Sigmoid colon (tissue), 7 donors: Measurements from ENCODE around the gene DLAT. TPM values are rescaled to one million over a fixed set of nuclear protein-coding genes. Genes with fewer than 3 reads are reported as not detected.

Experiments
- DNase-seq: peaks from one replicate; pipeline ENCODE4 v3.0.0-alpha.2; 2019
- H3K27ac ChIP-seq, 4 donors: fragments of 200-600 bp; sonication (generic); one replicate each; pipeline ENCODE4 v1.5.1; 2016 to 2019; ENCODE audit warnings: mild to moderate bottlenecking in 1 of 4
- H3K27me3 ChIP-seq, 3 donors: fragments of 200-600 bp; sonication (generic); one replicate each; pipeline ENCODE4 v1.5.1; 2019; ENCODE audit warnings: mild to moderate bottlenecking in 1 of 3
- H3K36me3 ChIP-seq, 4 donors: fragments of 200-600 bp; sonication (generic); one replicate each; pipeline ENCODE4 v1.5.1; 2016 to 2019
- H3K4me1 ChIP-seq, 4 donors: fragments of 200-600 bp; sonication (generic); one replicate each; pipeline ENCODE4 v1.5.1; 2017 to 2019
- H3K4me3 ChIP-seq, 4 donors: fragments of 200-600 bp; sonication (generic); one replicate each; pipeline ENCODE4 v1.5.1; 2017 to 2019; ENCODE audit warnings: mild to moderate bottlenecking in 2 of 4, moderate library complexity in 1 of 4
- H3K9me3 ChIP-seq, 4 donors: fragments of 200-600 bp in 3 of 4; sonication (generic) in 3 of 4; one replicate each; pipeline versions ENCODE4 v1.5.1 to v1.6.1; 2013 to 2019
- CTCF ChIP-seq, 4 experiments: fragments of 450-650 bp in 3 of 4; fragments of 200-600 bp in 1 of 4; IDR thresholded peaks; one replicate each; pipeline ENCODE4 v1.5.1; 2016 to 2019; ENCODE audit warnings: antibody characterized with exemption in 4 of 4, mild to moderate bottlenecking in 3 of 4, moderate library complexity in 2 of 4
- EP300 ChIP-seq, 4 donors: sonication (generic); formaldehyde crosslinking; IDR thresholded peaks; one replicate each; pipeline ENCODE4 v1.6.1; 2017; ENCODE audit warnings: antibody characterized with exemption in 4 of 4
- POLR2A ChIP-seq, 2 donors: fragments of 450-650 bp; IDR thresholded peaks; one replicate each; pipeline ENCODE4 v1.6.1; 2016; ENCODE audit warnings: antibody characterized with exemption in 2 of 2, mild to moderate bottlenecking in 2 of 2, moderate library complexity in 2 of 2
- POLR2AphosphoS5 ChIP-seq, 4 donors: sonication (generic); formaldehyde crosslinking; IDR thresholded peaks; one replicate each; pipeline ENCODE4 v1.6.1; 2017; ENCODE audit warnings: antibody characterized with exemption in 4 of 4
- WGBS, 2 donors: extraction: QIAGEN DNeasy Blood & Tissue Kit; methylation state at CpG; one replicate each; pipeline ENCODE4 v1.1.7; 2013; 5-methylcytosine and 5-hydroxymethylcytosine counted together
- intact Hi-C: fragments of 100-400 bp; cut with DNase I; formaldehyde crosslinking; loops from one replicate; pipeline ENCODE4 v1.15.1; 2023
- polyA plus RNA-seq, 3 donors: library from polyadenylated mRNA; stranded (reverse); fragments of 200-250 nt; gene quantifications; one replicate each; pipeline ENCODE4 v1.2.3, GENCODE V29; 2013
- total RNA-seq, 4 donors: library from RNA; depleted of rRNA; stranded (reverse); fragments of >200 nt; gene quantifications; one replicate each; pipeline ENCODE4 v1.1.0, GENCODE V29; 2016
- donor health status: healthy with polysubstance abuse.
- donor health status: Bipolar disorder and iron deficiency.
- donor health status: healthy.

Gene DLAT
- total and polyA plus RNA-seq, 7 donors = 23.2 to 49.0 (median 27.3) TPM

GRCh38 chr11:112049777-112050176 is 24.6 kb downstream of the DLAT start:
- Histone ChIP-seq H3K36me3 (peaks cover 0 to 99% (median 54%) of the 10 kb centered on the region in 4 donors), H3K4me3 (no peak overlapping the region), H3K4me1 (no peaks in the 10 kb centered on the region), H3K9me3 (no peaks in the 10 kb centered on the region), H3K27ac (no peak overlapping the region), H3K27me3 (no peaks in the 10 kb centered on the region)
- TF ChIP-seq EP300 (IDR thresholded peaks at IDR 0.05) = no peak
- no peak for TF ChIP-seq POLR2AphosphoS5 (IDR thresholded peaks at IDR 0.05)
- no peak for TF ChIP-seq POLR2A (IDR thresholded peaks at IDR 0.05)
- TF ChIP-seq CTCF (IDR thresholded peaks at IDR 0.05) = no peak
- WGBS, 2 donors = 48 to 49% methylated on average over 2 of the region's 2 CpGs
- intact Hi-C loops = no loop called here
- no peak for DNase-seq

- Histone ChIP-seq H3K27ac (no peak overlapping the region), H3K4me3 (no peak overlapping the region), H3K27me3 (no peaks in the 10 kb centered on the region), H3K4me1 (no peaks in the 10 kb centered on the region), H3K9me3 (no peaks in the 10 kb centered on the region), H3K36me3 (peaks cover 0 to 94% (median 48%) of the 10 kb centered on the region in 4 donors)
- no peak for DNase-seq
- TF ChIP-seq EP300 (IDR thresholded peaks at IDR 0.05) (no peak), CTCF (IDR thresholded peaks at IDR 0.05) (no peak), POLR2A (IDR thresholded peaks at IDR 0.05) (no peak), POLR2AphosphoS5 (IDR thresholded peaks at IDR 0.05) (no peak)
- WGBS, 2 donors = 62 to 84% methylated on average over 3 of the region's 3 CpGs
- intact Hi-C loops = no loop called here
Measured at GRCh38 chr11:112050721-112051120, 25.5 kb downstream of the DLAT start.

DNA sequence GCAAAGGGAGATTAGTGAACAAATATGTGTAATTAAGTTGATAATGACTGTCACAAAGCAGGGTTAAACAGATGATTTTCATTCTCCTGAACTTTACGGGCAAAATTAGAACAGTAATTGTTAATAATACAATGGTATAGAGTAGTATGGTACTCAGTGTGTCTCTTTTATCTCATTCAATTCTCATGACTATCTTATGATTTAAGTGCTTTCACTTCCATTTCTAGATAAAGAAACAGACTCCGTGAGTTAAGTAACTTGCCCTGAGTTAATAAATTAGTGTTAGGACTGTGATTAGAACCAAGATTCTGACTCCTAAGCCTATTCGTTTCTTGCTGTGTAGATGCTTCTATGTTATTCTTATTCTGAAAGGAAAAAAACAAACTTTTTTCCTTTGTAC is 26.6 kb downstream of the DLAT start:
- no peak for TF ChIP-seq POLR2AphosphoS5 (IDR thresholded peaks at IDR 0.05)
- TF ChIP-seq EP300 (IDR thresholded peaks at IDR 0.05) = no peak
- no peak for TF ChIP-seq POLR2A (IDR thresholded peaks at IDR 0.05)
- Histone ChIP-seq H3K36me3 (peaks cover 0 to 93% (median 41%) of the 10 kb centered on the region in 4 donors), H3K27me3 (no peaks in the 10 kb centered on the region), H3K4me3 (no peak overlapping the region), H3K4me1 (no peaks in the 10 kb centered on the region), H3K9me3 (no peaks in the 10 kb centered on the region), H3K27ac (no peak overlapping the region)
- intact Hi-C loops = no loop called here
- WGBS, 2 donors = 85 to 94% methylated on average over 3 of the region's 3 CpGs
- DNase-seq = no peak

- intact Hi-C loops = no loop called here
- Histone ChIP-seq H3K27ac (no peak overlapping the region), H3K4me1 (no peaks in the 10 kb centered on the region), H3K36me3 (peaks cover 7 to 86% (median 40%) of the 10 kb centered on the region in 4 donors), H3K4me3 (no peak overlapping the region), H3K9me3 (no peaks in the 10 kb centered on the region), H3K27me3 (no peaks in the 10 kb centered on the region)
- WGBS, 2 donors = 78 to 87% methylated on average over 4 of the region's 4 CpGs
- no peak for TF ChIP-seq EP300 (IDR thresholded peaks at IDR 0.05)
- no peak for DNase-seq
Measured at GRCh38 chr11:112057170-112057569, 32.0 kb downstream of the DLAT start.

GRCh38 chr11:112058103-112058502 is 32.9 kb downstream of the DLAT start:
- no peak overlapping the region for H3K4me3 ChIP-seq
- peaks cover 7 to 86% (median 39%) of the 10 kb centered on the region in 4 donors for H3K36me3 ChIP-seq
- no peak overlapping the region for H3K27ac ChIP-seq
- TF ChIP-seq EP300 (IDR thresholded peaks at IDR 0.05) (no peak), POLR2AphosphoS5 (IDR thresholded peaks at IDR 0.05) (no peak), POLR2A (IDR thresholded peaks at IDR 0.05) (no peak), CTCF (IDR thresholded peaks at IDR 0.05) (no peak)
- DNase-seq = no peak
- 22 to 63% methylated on average over 1 of the region's 1 CpG for WGBS, 2 donors
- H3K4me1 ChIP-seq = no peaks in the 10 kb centered on the region
- intact Hi-C loops = no loop called here
- H3K9me3 ChIP-seq = no peaks in the 10 kb centered on the region
- no peaks in the 10 kb centered on the region for H3K27me3 ChIP-seq

GRCh38 chr11:112062923-112063322 is 37.7 kb downstream of the DLAT start:
- no peaks in the 10 kb centered on the region for H3K27me3 ChIP-seq
- H3K4me1 ChIP-seq = no peaks in the 10 kb centered on the region
- intact Hi-C loops = no loop called here
- no peaks in the 10 kb centered on the region for H3K9me3 ChIP-seq
- peaks cover 7 to 64% (median 19%) of the 10 kb centered on the region in 4 donors for H3K36me3 ChIP-seq
- WGBS, 2 donors = 76 to 81% methylated on average over 1 of the region's 1 CpG
- no peak overlapping the region for H3K4me3 ChIP-seq
- no peak overlapping the region for H3K27ac ChIP-seq
- no peak for DNase-seq
- TF ChIP-seq POLR2AphosphoS5 (IDR thresholded peaks at IDR 0.05) (no peak), EP300 (IDR thresholded peaks at IDR 0.05) (no peak), POLR2A (IDR thresholded peaks at IDR 0.05) (no peak), CTCF (IDR thresholded peaks at IDR 0.05) (no peak)
